CD14-positive monocyte (primary cell): ENCODE results near the gene UGT2B15. TPM values are rescaled to one million over a fixed set of nuclear protein-coding genes. Genes with fewer than 3 reads are reported as not detected.

ENCODE experiments used
- DNase-seq, 3 donors: peaks; one replicate each; pipeline ENCODE4 v3.0.0-alpha.2; 2011 to 2022
- H2AFZ ChIP-seq: 2 replicates; pipeline ENCODE4 v1.6.0; 2012; ENCODE audit warnings: mild to moderate bottlenecking, low read depth, low read length, inconsistent platforms; ENCODE audit not compliant: insufficient read depth, poor library complexity, severe bottlenecking
- H3K27ac ChIP-seq, 2 donors: 1 replicate in 1 of 2; 2 replicates in 1 of 2; pipeline ENCODE4 v1.5.1; 2012 to 2013; ENCODE audit warnings: low read length in 2 of 2, control low read depth in 1 of 2, inconsistent platforms in 1 of 2, low read depth in 1 of 2, mild to moderate bottlenecking in 1 of 2
- H3K27me3 ChIP-seq, 2 donors: one replicate each; pipeline versions ENCODE4 v1.6.0 to v1.6.1; 2011 to 2013; ENCODE audit warnings: low read length in 2 of 2; ENCODE audit not compliant: control insufficient read depth in 2 of 2, insufficient read depth in 2 of 2
- H3K36me3 ChIP-seq, 2 donors: replicated peaks in 1 of 2; 1 replicate in 1 of 2; 2 replicates in 1 of 2; pipeline versions ENCODE4 v1.5.1 to v1.6.1; 2012 to 2013; ENCODE audit warnings: low read length in 2 of 2, control low read depth in 1 of 2, inconsistent platforms in 1 of 2, mild to moderate bottlenecking in 1 of 2; ENCODE audit not compliant: insufficient read depth in 2 of 2, control insufficient read depth in 1 of 2
- H3K4me1 ChIP-seq, 2 donors: 1 replicate in 1 of 2; 2 replicates in 1 of 2; pipeline versions ENCODE4 v1.5.1 to v1.6.1; 2012 to 2013; ENCODE audit warnings: low read length in 2 of 2, control low read depth in 1 of 2, inconsistent platforms in 1 of 2, mild to moderate bottlenecking in 1 of 2, moderate library complexity in 1 of 2; ENCODE audit not compliant: insufficient read depth in 2 of 2, control insufficient read depth in 1 of 2
- H3K4me2 ChIP-seq: replicated peaks from 2 replicates; pipeline ENCODE3; 2012; ENCODE audit warnings: low read length, moderate library complexity, mild to moderate bottlenecking; ENCODE audit not compliant: poor library complexity, severe bottlenecking; ENCODE audit errors: extremely low read depth
- H3K4me3 ChIP-seq, 3 experiments: fragments of 200-600 bp in 1 of 3; sonication (generic) in 1 of 3; replicated peaks in 1 of 3; 1 replicate in 2 of 3; 2 replicates in 1 of 3; pipeline ENCODE4 v1.5.1; 2011 to 2013; ENCODE audit warnings: low read length in 3 of 3, mild to moderate bottlenecking in 3 of 3, control low read depth in 2 of 3, low read depth in 2 of 3, inconsistent platforms in 1 of 3, moderate library complexity in 1 of 3
- H3K79me2 ChIP-seq: 2 replicates; pipeline ENCODE4 v1.6.0; 2012; ENCODE audit warnings: mild to moderate bottlenecking, control low read depth, inconsistent platforms, low read length, moderate library complexity; ENCODE audit not compliant: insufficient read depth
- H3K9ac ChIP-seq: 2 replicates; pipeline ENCODE4 v1.6.0; 2017; ENCODE audit warnings: low read length, mild to moderate bottlenecking; ENCODE audit not compliant: insufficient read depth, poor library complexity, severe bottlenecking
- H3K9me3 ChIP-seq, 2 donors: replicated peaks in 1 of 2; 1 replicate in 1 of 2; 2 replicates in 1 of 2; pipeline versions ENCODE4 v1.5.1 to v1.6.1; 2012 to 2013; ENCODE audit warnings: low read length in 2 of 2, control low read depth in 1 of 2; ENCODE audit not compliant: control insufficient read depth in 1 of 2, insufficient read depth in 1 of 2
- H4K20me1 ChIP-seq: 2 replicates; pipeline ENCODE4 v1.6.0; 2012; ENCODE audit warnings: mild to moderate bottlenecking, low read length, control low read depth, moderate library complexity; ENCODE audit not compliant: insufficient read depth
- H3K27ac Mint-ChIP-seq, 7 donors: one replicate each; pipeline ENCODE4 v1.8.0; 2020; ENCODE audit warnings: mild to moderate bottlenecking in 7 of 7, mixed read lengths in 7 of 7, moderate library complexity in 6 of 7, inconsistent platforms in 2 of 7
- H3K27me3 Mint-ChIP-seq, 3 donors: one replicate each; pipeline ENCODE4 v1.8.0; 2021 to 2022; ENCODE audit warnings: low read depth in 3 of 3, mild to moderate bottlenecking in 3 of 3, mixed read lengths in 3 of 3, moderate library complexity in 3 of 3, inconsistent platforms in 1 of 3
- H3K36me3 Mint-ChIP-seq, 2 donors: one replicate each; pipeline ENCODE4 v1.8.0; 2020; ENCODE audit warnings: mixed read lengths in 2 of 2, inconsistent platforms in 1 of 2, mild to moderate bottlenecking in 1 of 2
- H3K4me1 Mint-ChIP-seq: one replicate; pipeline ENCODE4 v1.8.0; 2020; ENCODE audit warnings: mild to moderate bottlenecking, mixed read lengths
- H3K4me3 Mint-ChIP-seq, 2 donors: one replicate each; pipeline ENCODE4 v1.8.0; 2020; ENCODE audit warnings: mild to moderate bottlenecking in 2 of 2, mixed read lengths in 2 of 2, moderate library complexity in 1 of 2
- H3K9me3 Mint-ChIP-seq, 7 donors: one replicate each; pipeline ENCODE4 v1.8.0; 2020 to 2022; ENCODE audit warnings: mixed read lengths in 7 of 7, mild to moderate bottlenecking in 6 of 7, moderate library complexity in 6 of 7, inconsistent platforms in 2 of 7
- WGBS: methylation state at CpG from one replicate; pipeline ENCODE4 v1.1.5; 2013; ENCODE audit warnings: missing lambda C conversion rate; ENCODE audit not compliant: insufficient coverage; 5-methylcytosine and 5-hydroxymethylcytosine counted together
- intact Hi-C, 2 donors: fragments of 100-400 bp; cut with micrococcal nuclease; formaldehyde crosslinking; loops; one replicate each; pipeline versions ENCODE4 v1.15.0 to v1.15.1; 2023
- polyA plus RNA-seq, 3 donors: library from polyadenylated mRNA; depleted of rRNA in 1 of 3; unstranded in 2 of 3; stranded (reverse) in 1 of 3; fragments of 300-500 nt in 2 of 3; fragments of >200 nt in 1 of 3; fragmentation: Illumina TruSeq in 2 of 3; gene quantifications; 1 replicate in 2 of 3; 2 replicates in 1 of 3; pipeline ENCODE4 v1.2.3, GENCODE V29; 2012 to 2021
- TF ChIP-seq, protein P1 (sequence below): fragments of 200-600 bp; IDR thresholded peaks from one replicate; pipeline ENCODE4 v1.8.0; 2022; ENCODE audit warnings: antibody characterized with exemption, mild to moderate bottlenecking

Gene UGT2B15
- polyA plus RNA-seq, 3 donors = not detected

DNA sequence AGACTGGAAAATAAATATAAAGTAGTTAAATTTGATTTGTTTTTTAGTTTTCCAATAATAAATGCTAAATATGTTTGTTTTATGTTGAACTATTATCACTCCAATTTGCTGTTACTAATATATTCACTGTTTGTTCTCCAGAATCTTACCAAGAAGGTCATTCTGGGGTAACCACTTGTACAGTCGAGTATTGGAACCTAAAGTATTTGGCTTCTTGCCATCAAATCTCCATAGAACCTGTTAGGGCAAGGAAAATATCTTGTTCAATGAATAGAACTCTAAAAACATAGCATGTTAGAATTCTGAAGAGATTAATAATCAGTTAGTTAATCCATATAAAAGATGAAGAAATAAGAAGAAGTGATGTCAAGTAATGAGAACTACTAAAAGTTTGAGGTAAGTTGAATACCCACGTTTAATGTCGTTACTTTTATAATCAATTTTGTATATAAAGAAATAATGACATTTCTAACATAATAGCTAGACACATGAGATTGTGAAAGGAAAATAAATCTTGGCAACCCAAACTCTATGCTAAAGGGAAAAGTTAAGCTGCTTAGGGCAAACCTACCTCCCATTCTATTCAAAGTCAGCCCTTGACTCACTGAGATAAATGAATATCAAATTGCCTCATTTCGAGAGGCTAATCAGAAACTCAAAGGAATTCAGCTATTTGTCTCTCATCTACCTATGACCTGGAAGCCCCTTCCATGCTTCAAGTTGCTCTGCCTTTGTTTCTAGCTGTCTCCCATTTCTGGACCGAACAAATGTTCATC is 15.3 kb downstream of the UGT2B15 start:
- WGBS = no CpG with 5 or more reads among the region's 5 CpGs
- H3K27me3 Mint-ChIP-seq = peaks cover 0 to 1% (median 0%) of the 10 kb centered on the region in 3 donors
- Histone ChIP-seq H3K36me3 (no peaks in the 10 kb centered on the region), H3K9ac (no peak overlapping the region), H3K27me3 (no peaks in the 10 kb centered on the region), H2AFZ (no peak overlapping the region), H3K27ac (no peak overlapping the region), H3K9me3 (no peaks in the 10 kb centered on the region), H3K4me1 (no peaks in the 10 kb centered on the region), H3K79me2 (no peaks in the 10 kb centered on the region), H3K4me3 (no peak overlapping the region), H3K4me2 (no peak overlapping the region), H4K20me1 (no peaks in the 10 kb centered on the region)
- no peak for DNase-seq
- no peak overlapping the region for H3K27ac Mint-ChIP-seq
- H3K4me3 Mint-ChIP-seq = no peak overlapping the region
- no peaks in the 10 kb centered on the region for H3K4me1 Mint-ChIP-seq
- peaks cover 0 to 3% (median 0%) of the 10 kb centered on the region in 7 donors for H3K9me3 Mint-ChIP-seq
- no peaks in the 10 kb centered on the region for H3K36me3 Mint-ChIP-seq
- TF ChIP-seq, protein P1, sequence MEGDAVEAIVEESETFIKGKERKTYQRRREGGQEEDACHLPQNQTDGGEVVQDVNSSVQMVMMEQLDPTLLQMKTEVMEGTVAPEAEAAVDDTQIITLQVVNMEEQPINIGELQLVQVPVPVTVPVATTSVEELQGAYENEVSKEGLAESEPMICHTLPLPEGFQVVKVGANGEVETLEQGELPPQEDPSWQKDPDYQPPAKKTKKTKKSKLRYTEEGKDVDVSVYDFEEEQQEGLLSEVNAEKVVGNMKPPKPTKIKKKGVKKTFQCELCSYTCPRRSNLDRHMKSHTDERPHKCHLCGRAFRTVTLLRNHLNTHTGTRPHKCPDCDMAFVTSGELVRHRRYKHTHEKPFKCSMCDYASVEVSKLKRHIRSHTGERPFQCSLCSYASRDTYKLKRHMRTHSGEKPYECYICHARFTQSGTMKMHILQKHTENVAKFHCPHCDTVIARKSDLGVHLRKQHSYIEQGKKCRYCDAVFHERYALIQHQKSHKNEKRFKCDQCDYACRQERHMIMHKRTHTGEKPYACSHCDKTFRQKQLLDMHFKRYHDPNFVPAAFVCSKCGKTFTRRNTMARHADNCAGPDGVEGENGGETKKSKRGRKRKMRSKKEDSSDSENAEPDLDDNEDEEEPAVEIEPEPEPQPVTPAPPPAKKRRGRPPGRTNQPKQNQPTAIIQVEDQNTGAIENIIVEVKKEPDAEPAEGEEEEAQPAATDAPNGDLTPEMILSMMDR = no peak
- intact Hi-C loops = no loop called here

DNA sequence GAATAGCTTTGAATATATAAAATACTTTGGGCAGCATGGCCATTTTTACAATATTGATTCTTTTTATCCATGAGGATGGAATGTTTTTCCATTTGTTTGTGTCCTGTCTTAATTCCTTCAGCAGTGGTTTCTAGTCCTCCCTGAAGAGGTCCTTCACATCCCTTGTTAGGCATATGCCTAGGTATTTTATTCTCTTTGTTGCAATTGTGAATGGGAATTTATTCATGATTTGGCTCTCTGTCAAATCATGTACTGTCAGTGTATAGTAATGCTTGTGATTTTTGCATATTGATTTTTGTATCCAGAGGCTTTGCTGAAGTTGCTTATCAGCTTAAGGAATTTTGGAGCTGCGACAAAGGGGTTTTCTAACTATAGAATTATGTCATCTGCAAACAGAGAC is 18.5 kb downstream of the UGT2B15 start:
- Histone ChIP-seq H4K20me1 (no peaks in the 10 kb centered on the region), H3K4me3 (no peak overlapping the region), H3K4me1 (no peaks in the 10 kb centered on the region), H3K9me3 (no peaks in the 10 kb centered on the region), H3K4me2 (no peak overlapping the region), H3K27me3 (no peaks in the 10 kb centered on the region), H2AFZ (no peak overlapping the region), H3K79me2 (no peaks in the 10 kb centered on the region), H3K27ac (no peak overlapping the region), H3K36me3 (no peaks in the 10 kb centered on the region), H3K9ac (no peak overlapping the region)
- H3K27me3 Mint-ChIP-seq = peaks cover 0 to 1% (median 0%) of the 10 kb centered on the region in 3 donors
- intact Hi-C loops = no loop called here
- H3K9me3 Mint-ChIP-seq = peaks cover 0 to 4% (median 3%) of the 10 kb centered on the region in 7 donors
- H3K4me3 Mint-ChIP-seq = no peak overlapping the region
- H3K27ac Mint-ChIP-seq = no peak overlapping the region
- WGBS = no CpG with 5 or more reads among the region's 1 CpG
- H3K4me1 Mint-ChIP-seq = no peaks in the 10 kb centered on the region
- TF ChIP-seq, protein P1 = no peak
- no peak for DNase-seq
- H3K36me3 Mint-ChIP-seq = no peaks in the 10 kb centered on the region
